Right kidney (tissue), 9 donors: ENCODE results near the gene BHLHA15.

Experiments
- DNase-seq: peaks from one replicate; pipeline ENCODE4 v3.0.0-alpha.2; 2016
- long read RNA-seq, 8 donors: transcript quantifications; one replicate each; lab custom pipeline, GENCODE V29; 2026

Gene BHLHA15
- long read RNA-seq, donor 1 = 0 reads
- long read RNA-seq, donor 2, partial matches to known transcripts = 0 of 1 reads
- long read RNA-seq, donor 2, other reads (novel, unspliced or antisense) = 0 of 1 reads
- long read RNA-seq, donor 3 = 0 reads
- long read RNA-seq, donor 4 = 0 reads
- long read RNA-seq, donor 5 = 0 reads
- long read RNA-seq, donor 6 = 0 reads
- long read RNA-seq, donor 7, partial matches to known transcripts = 0 of 1 reads
- long read RNA-seq, donor 7, other reads (novel, unspliced or antisense) = 0 of 1 reads
- long read RNA-seq, donor 8 = 0 reads

- DNase-seq = no peak
Observed at GRCh38 chr7:98211221-98211675, at the start of gene BHLHA15. Gene BHLHA15, plus strand, starts transcription at chr7:98211439. Its CDS starts 871 bp downstream, at chr7:98212310.

GRCh38 chr7:98162758-98163157 lies 48.5 kb upstream of the BHLHA15 start:
- no peak for DNase-seq

GRCh38 chr7:98163269-98163668 lies 48.0 kb upstream of the BHLHA15 start:
- no peak for DNase-seq

DNA sequence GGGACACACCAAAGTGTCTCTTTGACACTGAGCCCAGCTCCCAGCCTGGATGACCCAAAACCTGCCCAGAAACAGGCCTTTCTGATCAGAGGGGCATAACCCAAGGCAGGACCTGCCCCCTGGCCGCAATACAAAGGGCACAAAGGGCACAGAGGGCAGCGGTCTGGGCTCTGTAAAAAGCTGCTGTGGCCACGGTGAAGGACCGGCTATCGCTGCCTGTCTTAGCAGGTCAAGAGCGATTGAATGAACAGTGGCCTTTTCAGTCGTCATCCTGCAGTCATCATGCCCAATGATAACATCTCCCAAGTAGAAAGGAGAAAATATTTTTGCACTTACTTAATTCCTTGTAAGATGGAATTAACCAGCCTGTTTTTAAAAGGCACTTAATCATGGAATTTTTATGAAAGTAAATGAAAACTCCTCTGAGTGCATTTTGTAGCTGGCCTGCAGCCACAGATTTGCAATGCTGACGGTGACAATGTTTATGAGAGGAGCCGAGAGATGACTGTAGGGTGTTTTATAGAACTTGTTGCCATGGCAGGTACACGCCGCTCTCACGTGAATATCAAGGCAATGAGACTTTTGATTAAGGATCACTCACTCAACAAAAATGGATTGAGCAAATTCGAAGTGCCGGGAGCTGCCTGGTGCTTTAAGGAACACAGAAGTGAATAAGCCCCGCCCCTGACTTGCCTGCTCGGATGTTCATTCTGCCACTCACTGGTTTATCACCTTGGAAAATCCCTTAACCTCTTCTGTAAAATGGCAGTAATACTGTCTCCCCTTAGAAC lies 47.3 kb upstream of the BHLHA15 start:
- DNase-seq = no peak

DNA sequence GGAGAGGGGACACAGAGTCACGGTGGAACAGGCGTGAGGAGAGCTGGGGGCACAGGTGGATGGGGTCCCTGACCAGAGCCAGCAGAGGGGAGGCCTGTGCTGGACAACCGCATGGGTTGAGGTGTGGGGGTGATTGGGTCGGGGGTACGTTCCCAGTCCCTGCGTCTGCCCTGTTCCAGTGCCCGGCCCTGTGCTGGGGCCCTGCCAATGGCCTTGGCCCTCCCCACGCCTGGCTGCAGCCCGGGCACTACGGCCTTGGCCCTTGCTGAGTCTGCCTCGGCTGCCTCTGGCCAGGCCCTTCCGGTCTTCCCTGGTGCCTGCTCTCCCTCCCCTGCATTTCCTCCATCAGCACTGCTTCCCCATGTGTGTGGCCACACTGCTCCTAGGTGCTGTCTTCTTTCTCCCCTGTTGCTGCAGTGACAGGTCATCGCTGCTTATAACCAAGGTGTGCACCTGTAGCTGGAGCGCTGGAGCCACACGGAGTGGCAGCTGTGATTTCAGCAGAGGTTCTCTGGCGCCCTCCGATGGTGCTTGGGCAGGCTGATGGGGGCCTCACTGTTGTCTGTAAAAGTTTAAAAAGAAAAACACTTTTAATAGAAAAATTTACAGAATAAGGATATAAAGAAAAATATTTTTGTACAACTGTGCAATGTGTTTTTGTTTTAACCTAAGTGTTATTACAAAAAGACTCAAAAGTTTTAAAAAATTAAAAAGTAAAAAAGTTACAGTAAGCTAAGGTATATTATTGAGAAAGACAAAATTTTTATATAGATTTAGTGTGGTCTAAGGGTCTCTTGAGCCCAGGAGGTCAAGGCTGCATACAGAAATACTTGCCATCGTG lies 45.2 kb upstream of the BHLHA15 start:
- no peak for DNase-seq

DNA sequence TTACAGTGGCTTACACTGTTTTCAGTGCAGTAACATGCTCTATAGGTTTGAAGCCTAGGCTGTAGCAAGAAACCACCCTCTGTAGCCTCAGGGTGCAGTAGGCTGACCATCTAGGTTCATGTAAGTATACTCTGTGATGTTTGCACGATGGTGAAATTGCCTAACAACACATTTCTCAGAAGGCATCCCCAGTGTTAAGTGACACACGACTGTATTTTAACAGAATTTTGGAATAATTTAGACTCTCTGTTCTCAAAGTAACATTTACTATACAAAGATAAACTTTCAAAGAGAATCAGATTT lies 44.6 kb upstream of the BHLHA15 start:
- no peak for DNase-seq

DNA sequence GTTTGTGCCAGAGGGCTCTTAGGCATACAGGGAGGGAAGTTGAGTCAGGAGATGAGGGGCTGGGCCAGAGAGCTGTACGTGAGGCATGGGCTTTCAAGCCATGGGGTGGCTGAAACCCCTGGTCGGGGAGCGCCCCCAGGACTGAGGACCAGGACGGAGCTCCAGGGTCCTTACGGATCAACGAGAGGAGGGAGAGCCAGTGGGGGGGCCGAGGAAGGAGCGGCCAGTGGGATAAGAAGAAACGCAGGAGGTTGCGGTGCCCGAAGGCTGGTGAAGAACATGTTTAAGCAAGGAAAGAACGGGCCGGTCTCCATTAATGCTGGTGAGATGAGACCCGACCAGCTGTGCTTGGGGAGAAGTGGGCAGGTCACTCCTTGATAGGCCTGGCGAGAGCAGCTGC lies 43.6 kb upstream of the BHLHA15 start:
- no peak for DNase-seq

- no peak for DNase-seq
Observed at GRCh38 chr7:98168181-98168903, 42.9 kb upstream of the BHLHA15 start.

DNA sequence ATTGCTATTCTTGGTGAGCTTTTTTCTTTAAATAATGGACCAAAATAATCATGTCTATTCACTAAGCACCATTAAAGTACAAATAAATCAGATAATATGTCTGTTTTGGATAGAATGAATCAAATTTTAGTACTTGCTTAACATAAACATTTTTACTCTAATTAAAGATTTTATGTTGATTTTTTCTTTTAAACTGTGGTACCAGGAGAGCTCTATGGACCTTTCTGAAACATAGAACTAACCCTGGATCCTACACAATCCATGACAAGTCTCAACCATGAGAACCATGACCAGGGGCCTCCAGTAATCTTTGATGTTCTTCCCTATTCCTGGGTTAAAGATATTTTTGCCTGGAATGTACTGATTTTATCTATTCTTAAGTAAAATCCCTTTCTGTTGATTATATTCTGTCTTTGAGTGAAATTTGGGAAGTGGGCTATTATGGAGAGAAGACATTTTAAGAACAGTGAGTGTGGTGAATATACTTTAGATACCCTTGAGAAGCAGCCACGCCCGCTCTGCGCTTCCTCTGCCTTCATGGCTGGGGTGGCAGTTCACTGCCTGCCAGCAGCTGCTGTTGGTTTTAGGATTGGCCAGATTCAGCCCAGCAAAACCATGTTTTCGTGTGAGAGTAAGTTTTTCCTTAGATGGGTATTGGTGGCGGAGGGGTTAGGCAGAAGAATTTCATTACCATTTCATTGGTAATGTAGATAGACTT lies 42.2 kb upstream of the BHLHA15 start:
- DNase-seq = no peak

DNA sequence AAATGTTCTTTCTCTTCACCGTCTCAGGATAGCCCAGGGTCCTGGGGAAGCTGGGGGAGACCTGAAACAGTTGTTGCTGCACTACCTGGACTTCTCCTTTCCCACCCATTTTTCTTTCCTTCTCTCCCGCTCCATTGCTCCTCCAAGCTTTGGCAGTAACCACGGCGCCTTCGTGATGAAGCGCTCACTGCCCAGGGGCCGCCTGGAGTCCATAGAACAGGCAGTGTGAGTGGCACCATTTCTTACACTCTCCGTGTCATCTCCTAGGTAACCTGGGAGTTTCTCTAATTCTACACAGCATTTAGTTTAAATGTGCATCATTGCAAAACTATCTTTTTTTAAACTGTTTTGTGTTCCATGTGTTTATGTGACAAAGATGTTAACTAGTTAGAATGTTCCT lies 40.3 kb upstream of the BHLHA15 start:
- DNase-seq = no peak

- no peak for DNase-seq
Observed at GRCh38 chr7:98171449-98171848, 39.8 kb upstream of the BHLHA15 start.

- no peak for DNase-seq
Observed at GRCh38 chr7:98174334-98175259, 36.6 kb upstream of the BHLHA15 start.

GRCh38 chr7:98175260-98175940 lies 35.8 kb upstream of the BHLHA15 start:
- DNase-seq = no peak

DNA sequence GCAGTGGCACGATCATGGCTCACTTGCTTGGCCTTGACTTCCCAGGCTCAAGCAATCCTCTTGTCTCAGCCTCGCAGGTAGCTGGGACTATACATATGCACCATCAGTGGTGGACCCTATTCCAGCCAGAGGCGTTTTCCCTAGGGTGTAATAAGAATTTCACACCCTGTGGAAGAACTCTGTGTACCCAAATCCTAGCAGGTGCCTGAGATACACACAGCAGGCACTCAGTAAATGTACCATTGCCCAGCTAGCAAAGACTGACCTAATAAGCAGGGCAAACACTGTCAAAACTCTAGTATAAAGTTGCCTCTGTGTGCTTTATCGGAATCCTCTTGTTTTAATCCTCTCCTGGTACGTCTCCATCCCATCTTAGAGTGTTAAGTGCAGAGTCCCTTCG lies 33.7 kb upstream of the BHLHA15 start:
- no peak for DNase-seq

DNA sequence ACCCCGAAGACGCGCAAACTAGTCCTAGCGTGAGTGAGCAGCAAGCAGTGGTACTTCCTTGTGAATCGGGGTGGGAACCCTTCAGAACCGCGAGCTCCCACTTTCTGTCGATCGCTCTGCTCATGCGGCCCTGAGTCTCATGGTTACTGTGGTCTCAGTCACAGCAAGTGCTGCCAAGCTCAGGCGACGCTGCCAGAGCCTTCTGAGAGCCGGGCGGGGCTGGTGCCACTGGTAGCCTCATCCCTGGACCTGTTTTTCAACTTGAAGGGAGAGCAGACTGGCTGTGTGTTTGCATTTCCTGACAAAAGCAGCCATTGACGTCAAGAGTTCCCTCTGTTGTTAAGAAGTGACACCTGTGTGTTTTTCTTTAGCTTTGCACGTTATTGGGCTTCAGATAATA lies 32.9 kb upstream of the BHLHA15 start:
- DNase-seq = no peak

- DNase-seq = no peak
Observed at GRCh38 chr7:98178762-98179490, 32.3 kb upstream of the BHLHA15 start.

DNA sequence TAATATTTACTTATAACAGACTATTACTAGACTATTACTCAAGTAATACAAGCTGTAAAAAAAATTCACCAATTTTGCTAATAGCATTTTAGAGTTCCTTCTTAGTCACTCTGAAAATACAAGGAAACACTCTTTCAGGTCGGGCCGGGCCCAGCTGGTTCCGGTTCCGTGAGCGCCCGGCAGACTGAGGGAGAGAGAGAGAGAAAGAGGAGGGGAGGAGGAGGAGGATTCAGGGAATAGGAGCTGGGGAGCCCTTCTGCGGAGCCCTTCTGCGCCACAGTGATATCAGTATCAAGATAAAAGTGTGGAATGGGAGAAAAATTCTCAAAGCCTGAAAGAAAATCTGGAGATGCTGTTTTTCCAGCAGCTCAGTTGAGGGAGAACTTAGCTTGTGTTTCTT lies 30.5 kb upstream of the BHLHA15 start:
- DNase-seq = no peak

DNA sequence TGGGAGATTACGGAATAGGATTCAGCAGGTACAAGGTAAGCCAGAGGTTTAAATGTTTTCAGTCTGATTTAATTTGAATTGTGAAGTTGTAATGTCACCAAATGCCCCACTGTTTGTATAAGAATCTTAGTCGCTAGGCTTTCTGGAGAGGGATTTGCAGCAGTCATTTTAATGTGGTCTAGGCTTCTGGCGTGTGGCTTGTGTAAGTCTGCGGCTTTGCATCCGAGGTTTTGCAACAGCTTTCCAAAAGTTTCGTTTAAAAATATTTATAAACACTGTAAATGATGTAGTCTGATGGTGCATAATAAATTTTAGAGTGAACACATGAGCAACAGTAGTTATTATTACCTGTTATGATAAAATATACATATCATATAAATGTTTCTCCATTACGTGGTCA lies 26.1 kb upstream of the BHLHA15 start:
- no peak for DNase-seq

DNA sequence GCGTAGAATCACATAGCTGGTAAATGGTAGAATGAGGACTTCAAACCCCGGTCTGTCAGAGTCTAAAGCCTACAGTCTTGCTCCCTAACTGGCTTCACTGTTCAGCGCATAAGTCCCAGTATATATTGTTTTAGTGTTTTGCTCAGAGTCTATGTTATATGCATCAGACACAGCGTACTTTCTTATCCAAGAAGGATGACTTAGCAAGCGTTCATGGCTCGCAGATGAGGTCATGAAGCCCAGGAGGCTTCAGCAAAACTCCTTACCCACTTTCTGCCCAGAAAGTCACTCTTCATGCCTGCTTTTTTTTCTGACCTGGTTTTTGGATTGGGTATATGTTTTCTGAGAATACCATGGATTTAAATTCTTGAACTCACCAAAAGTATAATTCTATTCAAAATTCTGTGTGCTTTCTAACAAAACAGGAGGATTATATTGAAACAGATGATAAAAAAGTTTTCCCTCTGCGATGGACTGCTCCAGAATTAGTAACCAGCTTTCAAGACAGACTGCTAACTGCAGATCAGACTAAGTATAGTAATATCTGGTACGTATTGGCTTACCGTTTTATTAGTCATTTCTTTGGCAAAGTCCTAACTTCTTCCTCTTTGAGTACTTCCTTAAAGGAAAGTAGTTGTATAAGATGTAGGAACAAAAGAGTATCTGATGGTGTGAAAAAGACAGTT lies 24.6 kb upstream of the BHLHA15 start:
- no peak for DNase-seq
